Measurements from ENCODE around the gene NDUFV3.
A peak's percentile ranks its signal among the peaks of the same experiment; 100 is the strongest.
"Not testable (repeated sequence)": the region's sequence is repeated elsewhere in the genome, so short reads cannot be mapped to it uniquely, and the experiment has no call there.

Gene NDUFV3

DNA sequence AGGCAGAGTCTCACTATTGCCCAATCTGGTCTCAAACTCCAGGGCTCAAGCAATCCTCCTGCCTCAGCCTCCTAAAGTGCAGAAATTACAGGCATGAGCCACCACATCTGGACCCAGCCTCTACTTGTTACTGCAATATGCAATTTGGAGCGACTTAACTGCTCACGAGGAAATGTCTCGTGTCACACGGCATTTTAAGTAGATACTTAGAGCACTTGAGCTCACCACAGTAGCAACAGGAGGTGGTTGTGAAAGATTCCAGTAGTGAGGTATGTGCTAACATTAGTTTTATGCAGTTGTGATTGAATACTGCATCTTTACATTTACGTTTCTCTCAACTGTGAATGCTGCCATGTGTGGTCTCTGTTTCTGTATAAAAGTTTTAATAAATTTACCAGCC, 5.8 kb upstream of the NDUFV3 start:
- DNase-seq (ENCODE audit: low read depth, low spot score), result no peak

DNA sequence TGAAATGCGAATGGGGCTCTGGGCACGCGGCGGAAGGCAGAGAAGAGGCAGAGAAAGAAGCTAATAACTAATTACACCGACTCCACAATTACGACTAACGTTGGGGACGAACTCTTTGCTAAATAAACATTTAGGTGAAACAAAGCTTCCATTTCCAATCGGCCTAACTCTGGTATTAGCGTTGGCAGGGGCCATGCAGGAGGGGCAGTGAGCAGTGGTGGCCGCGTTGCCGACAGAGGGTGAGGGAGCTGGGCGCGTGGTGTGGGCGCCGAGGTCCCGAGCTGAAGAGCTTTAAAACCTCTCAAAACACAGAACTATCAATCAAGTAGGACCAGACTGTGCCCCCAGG, 553 bp upstream of the NDUFV3 start:
- DNase-seq (ENCODE audit: low read depth, low spot score), result no peak

DNA sequence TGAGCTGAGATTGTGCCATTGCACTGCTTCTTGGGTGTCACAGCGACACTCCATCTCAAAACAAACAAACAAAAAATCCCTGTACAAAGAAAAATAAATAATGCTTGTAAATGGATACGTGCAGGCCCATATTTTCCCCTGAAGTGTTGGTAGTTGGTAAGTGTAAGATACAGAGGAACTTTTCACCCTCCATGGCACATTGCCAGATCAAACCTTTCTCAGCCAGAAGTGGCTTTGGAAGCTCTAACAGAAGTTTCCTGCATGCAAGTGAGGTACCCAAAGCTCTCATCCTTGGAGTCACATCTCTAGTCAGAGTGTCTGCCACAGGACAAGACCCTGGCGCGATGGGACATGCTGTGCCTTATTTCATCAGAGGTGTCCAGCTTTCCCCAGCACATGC, 7.3 kb downstream of the NDUFV3 start:
- DNase-seq (ENCODE audit: low read depth, low spot score), result no peak

DNA sequence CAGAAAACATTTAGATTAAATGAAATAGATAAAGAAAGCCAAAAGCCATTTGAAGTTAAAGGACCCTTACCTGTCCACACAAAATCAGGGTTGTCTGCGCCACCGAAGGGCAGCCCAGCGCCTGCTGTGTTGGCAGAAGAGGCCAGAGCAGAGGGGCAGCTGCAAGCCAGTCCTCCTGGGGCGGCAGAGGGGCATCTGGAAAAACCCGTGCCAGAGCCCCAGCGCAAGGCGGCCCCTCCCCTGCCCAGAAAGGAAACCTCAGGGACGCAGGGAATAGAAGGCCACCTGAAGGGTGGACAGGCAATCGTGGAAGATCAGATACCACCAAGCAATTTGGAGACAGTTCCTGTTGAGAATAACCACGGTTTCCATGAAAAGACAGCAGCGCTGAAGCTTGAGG, 10.7 kb downstream of the NDUFV3 start:
- no peak for DNase-seq (ENCODE audit: low read depth, low spot score)

DNA sequence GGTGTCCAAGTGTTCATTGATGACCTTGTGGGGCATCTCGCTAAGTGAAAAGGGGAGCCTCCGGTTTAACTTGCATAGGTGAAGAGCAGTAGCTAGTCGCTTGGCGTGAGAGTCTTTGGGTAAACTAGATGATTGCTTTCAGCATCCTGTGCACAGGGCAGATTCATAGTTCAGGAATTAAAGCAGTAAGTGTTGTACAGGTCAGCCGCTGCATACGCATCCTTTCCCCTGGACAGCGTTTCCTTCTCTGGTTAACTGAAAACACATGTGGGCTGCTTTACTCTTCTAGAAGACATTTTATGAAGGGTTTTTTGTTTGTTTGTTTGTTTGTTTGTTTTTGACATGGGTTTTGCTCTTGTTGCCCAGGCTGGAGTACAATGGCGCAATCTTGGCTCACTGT, 12.1 kb downstream of the NDUFV3 start:
- no peak for DNase-seq (ENCODE audit: low read depth, low spot score)

DNA sequence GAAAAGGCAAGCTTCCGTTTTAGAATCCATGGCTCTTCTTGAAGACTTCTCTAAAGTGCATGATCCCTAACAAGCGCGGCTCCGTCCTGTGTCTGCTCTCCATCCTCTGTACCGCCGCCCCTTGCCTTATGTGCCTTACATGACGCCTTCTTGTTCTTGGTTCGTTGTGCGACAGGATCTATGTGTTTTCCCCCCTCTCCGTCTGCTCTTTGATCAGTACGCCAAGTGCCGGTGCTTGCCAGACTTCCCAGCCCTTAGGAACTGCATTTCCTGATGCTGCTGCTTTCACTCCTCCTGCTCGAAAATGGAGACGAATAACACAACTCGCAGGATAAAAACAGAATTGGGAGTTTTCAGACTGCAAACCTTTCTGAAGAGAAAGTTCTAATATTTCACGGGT, 13.1 kb downstream of the NDUFV3 start:
- no peak for DNase-seq (ENCODE audit: low read depth, low spot score)

DNA sequence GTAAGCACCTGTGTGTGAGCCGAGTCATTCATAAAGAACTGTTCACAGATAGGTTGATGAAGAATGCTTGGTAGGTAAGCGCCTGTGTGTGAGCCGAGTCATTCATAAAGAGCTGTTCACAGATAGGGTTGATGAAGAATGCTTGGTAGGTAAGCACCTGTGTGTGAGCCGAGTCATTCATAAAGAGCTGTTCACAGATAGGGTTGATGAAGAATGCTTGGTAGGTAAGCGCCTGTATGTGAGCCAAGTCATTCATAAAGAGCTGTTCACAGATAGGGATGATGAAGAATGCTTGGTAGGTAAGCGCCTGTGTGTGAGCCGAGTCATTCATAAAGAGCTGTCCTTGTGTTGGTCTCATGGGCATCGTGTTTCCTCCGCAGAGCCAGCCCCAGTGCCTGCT, 15.4 kb downstream of the NDUFV3 start:
- DNase-seq (ENCODE audit: low read depth, low spot score), result not testable (repeated sequence)

DNA sequence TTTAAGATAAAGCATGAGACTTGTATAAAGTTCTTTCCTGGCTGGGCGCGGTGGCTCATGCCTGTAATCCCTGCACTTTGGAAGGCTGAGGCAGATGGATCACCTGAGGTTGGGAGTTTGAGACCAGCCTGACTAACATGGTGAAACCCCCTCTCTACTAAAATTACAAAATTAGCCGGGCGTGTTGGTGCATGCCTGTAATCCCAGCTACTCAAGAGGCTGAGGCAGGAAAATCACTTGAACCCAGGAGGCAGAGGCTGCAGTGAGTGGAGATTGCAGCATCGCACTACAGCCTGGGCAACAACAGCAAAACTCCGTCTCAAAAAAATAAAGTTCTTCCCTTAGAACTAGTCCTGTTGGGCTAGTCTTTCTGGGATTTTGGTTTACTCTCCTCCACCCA, 18.8 kb downstream of the NDUFV3 start:
- DNase-seq (ENCODE audit: low read depth, low spot score), result not testable (repeated sequence)

DNA sequence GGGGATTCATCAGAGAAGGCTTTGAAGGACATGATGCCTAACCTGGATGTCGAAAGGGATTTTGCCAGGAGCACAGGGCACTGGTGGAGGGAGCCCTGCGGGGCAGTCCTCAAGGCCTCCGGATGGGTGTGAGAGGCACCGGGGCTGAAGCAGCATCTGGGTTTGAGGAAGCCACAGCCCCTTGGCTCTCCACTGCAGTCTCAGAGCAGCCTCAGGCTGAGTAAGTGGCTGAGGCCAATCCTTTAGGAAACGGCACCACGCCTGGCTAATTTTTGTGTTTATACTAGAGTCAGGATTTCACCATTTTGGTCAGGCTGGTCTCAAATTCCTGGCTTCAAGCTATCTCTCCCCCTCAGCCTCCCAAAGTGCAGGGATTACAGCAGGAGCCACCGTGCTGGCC, 20.4 kb downstream of the NDUFV3 start:
- DNase-seq (ENCODE audit: low read depth, low spot score), result no peak

DNA sequence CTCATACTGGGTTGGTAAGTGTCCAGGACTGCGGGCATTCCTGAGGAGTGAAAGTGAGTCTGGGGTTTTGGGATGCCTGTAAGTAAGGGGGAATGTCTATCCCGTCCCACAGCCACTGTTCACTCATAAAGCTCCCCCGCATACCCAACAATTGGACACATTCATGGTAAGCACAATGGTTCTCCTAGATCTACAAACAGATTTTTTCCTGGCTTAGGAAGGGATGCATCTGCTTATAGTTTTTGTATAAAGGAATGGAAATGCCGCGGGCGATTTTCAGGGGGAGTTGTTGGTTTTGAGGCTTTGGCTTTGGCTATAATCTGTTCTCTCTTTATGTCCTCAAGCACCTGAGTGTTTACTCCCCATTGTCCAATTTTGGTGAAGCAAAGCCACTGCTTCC, 25.2 kb downstream of the NDUFV3 start:
- DNase-seq (ENCODE audit: low read depth, low spot score), result no peak

DNA sequence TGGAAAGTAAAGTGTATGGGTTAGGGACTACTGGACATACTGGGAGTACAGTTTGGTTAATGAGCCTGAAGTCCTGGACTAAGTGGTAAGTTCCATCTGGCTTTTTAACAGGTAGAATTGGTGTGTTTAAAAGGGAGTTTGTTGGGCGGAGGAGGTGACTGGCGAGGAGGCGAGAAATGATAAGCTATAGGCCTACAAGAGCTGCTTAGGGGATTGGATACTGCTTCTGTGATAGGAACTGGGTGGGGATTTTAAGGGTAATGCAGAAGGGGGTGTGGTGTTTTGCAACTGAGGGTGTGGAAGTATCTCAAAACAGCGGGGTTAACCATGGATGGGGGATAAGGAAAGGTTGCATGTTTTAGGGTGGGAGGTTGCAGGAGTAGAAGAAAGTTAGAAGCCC, 28.8 kb downstream of the NDUFV3 start:
- DNase-seq (ENCODE audit: low read depth, low spot score), result no peak

DNA sequence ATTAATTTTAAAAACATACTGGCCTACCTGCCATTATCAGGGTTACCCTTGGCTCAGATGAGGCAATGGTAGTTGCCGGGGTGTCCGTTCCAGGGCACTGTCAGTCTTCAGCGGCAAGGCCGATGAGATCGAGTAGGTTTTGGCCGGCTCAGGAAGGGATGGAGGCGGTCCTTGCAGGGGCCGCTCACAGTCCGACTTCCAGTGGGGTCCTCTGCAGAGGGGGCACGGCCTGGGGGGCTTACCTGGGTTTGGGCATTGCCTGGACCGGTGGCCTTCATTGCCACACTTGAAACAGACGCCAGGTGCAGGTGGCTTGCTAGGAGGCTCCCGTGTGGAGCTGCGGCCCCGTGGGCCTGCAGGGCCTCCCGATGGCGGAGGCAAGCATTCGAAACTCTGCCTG, 29.8 kb downstream of the NDUFV3 start:
- no peak for DNase-seq (ENCODE audit: low read depth, low spot score)

DNA sequence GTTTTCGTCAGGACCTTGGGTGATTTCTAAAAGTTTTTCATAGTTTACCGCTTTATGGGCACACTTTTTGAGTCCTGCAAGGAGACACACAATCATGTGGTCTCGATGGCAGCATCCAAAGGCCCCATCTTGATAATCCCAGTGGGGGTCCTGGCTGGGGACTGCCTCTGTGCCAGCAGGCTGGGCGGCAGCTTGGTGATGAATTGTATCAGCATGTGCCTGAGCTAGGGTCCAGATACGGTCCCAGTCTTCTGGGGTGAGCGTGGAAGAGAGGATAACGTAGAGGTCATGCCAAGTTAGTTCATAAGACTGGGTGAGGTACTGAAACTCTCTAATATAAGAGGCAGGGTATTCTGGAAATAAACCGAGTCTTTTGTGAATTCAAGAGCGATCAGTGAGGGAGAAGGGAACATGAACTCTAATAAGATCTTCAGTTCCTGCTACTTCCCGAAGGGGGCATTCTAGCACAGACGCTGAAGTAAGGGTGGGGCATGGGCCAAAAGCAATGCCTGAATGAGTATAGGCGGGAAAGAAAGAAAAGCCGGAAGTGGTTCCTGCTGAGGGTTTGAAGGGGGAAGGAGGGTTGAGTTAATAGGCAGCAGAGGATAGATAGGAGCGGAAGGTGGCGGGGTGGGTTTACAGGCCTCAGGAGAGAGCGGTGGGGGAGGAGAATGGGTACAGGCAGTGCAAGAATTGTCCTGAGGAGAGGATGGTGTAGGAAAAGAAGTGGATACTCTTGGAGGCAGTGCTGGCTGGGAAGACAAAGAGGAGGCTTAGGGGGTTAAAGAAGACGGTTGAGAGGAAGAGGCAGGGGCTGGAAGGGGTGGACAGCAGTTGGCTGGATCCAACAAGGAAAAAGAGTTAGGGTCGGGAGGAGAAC, 30.7 kb downstream of the NDUFV3 start:
- peak; percentile 68 for DNase-seq (ENCODE audit: low read depth, low spot score)

DNA sequence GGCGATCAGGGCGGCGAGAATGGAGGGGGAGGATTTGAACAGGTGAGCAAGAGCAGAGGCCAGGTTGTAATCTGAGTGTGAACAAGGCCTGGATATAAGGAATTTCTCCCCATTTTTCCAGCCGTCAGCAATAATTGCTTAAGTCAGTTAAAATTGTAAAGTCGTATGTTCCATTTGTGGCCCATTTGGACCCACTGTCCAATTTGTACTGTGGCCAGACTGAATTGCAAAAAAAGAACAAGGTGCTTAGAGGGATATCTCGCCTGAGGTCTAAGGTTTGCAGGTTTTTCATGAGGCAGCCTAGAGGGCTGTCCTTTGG, 31.3 kb downstream of the NDUFV3 start:
- no peak for DNase-seq (ENCODE audit: low read depth, low spot score)

DNA sequence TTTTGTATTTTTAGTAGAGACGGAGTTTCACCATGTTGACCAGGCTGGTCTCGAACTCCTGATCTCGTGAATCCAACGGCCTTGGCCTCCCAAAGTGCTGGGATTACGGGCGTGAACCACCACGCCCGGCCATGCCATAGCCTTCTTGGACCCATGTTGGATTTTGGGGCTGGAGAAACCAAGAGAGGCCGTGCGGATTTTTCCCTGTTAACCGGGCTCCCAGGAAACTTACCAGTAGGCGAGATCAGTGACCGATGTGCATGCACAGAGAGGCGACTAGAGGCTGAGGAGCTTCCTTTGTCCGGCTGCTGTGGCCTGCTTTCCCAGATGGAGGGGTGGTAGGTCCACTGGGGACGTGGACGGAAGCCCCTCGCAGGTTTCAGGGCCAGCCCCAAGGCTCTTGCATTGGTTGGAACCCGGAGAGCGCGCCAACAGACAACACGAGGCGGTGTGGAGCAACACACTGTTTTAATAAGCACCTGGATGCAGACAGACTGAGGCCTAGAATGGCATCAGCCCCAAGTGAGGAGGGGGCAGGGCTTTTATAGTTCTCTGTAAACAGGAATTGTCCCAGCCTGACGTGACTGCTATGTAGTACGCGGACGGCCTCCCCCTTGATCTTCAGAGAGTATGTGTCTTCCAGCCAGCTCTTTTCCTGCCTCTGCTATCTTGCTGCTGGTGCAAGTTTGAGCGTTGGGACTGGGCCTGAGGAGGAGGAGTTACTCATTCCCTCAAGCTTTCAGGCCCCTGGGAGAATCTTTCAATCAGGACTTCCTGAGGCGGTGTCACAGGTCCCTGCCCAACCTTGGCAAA, 32.2 kb downstream of the NDUFV3 start, which contains the start of gene ERVH48-1:
Gene ERVH48-1 (minus strand): TSS at position 517 of the 813 bp plus-strand sequence. CDS start 6,624 bp downstream, outside the sequence.
- no peak for DNase-seq (ENCODE audit: low read depth, low spot score)

DNA sequence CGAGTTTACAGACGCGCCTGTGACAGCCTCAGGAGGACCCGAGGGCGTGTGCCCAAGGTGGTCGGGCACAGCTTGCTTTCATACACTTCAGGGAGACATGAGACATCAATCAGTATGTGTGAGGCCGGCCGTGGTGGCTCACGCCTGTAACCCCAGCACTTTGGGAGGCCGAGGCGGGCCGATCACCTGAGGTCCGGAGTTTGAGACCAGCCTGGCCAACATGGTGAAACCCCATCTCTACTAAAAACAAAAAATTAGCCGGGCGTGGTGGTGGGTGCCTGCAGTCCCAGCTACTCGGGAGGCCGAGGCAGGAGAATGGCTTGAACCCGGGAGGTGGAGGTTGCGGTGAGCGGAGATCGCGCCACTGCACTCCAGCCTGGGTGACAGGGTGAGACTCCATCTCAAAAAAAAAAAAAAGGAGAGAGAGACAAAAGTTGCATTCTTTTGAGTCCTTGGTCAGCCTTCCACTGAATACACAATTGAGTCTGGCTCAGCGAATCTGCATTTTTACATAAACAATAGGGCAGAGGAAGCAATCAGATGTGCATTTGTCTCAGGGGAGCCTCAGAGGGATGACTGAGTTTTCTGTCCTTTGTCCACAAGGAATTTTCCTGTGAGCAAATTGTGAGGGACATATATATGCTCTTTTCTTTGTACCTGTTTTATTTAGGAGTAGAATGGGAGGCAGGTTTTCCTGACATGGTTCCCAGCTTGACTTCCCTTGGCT, 34.5 kb downstream of the NDUFV3 start:
- DNase-seq (ENCODE audit: low read depth, low spot score), result not testable (repeated sequence)

DNA sequence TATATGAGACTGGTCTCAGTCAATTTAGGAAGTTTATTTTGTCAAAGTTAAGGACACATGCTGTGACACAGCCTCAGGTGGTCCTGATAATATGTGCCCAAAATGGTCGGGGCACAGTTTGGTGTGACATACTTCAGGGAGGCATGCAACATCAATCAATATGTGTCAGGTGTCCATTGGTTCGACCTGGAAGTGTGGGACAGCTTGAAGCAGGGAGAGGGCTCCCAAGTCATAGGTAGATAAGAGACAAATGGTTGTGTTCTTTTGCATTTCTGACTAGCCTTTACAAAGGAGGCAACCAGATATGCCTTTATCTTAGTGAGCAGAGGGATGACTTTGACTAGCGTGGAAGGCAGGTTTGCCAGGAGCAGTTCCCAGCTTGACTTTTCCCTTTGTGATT, 36.9 kb downstream of the NDUFV3 start:
- no peak for DNase-seq (ENCODE audit: low read depth, low spot score)

DNA sequence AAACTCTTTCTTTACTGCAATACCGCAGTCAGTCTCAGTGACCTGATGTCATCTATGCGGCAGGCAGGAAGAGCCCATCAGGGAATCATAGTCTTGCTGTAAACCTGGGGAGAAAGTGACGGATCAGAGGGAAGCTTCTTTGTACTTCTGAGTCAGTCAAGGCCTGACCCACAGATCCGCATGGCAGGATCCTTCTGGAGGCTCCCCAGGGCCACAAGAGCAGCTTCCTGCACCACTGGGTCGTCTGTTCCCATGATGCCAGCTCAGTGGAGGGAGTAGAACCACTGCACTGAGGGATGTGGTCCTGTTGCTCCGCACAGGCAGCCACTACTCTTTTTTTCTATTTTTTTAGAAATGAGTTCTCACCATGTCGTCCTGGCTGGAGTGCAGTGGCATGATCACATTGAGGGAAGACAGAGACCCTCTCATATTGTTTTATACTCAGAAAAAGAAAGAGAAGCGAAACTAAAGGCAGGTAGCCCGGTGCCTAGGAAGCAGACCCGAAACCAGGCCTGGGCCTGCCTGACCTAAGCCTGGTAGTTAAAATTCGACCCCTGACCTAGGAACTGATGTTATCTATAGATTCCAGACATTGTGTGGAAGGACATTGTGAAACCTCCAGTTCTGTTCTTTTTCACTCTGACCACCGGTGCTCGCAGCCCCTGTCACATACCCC, 38.6 kb downstream of the NDUFV3 start:
- DNase-seq (ENCODE audit: low read depth, low spot score), result no peak

DNA sequence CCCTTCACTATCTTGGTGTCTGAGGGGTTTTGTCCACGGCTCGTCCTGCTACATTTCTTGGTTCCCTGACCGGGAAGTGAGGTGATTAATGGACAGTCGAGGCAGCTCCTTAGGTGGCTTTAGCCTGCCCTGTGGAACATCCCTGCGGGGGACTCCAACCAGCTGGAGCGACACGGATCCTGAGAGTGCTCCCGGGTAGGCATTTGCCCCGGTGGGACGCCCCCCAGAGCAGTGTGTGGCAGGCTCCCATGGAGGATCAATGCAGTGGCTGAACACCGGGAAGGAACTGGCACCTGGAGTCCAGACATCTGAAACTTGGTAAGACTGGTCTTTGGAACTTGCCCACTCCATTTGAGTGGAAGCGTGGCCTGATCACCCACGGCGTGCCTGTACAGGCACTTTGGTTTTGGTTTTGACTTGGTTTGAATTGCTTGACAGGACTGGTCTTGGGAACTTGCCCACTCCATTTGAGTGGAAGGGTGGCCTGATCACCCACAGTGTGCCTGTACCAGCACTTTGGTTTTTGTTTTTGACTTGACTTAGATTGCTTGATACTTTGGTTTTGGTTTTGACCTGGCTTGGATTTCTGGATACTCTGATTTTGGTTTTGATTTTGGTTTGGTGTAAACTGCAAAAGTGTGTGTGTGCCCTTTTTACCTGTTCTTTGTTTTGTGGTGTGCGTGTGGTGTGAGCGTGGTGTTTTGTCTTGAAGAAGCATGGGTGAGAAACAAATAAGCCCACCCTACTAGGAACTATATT, 39.4 kb downstream of the NDUFV3 start:
- not testable (repeated sequence) for DNase-seq (ENCODE audit: low read depth, low spot score)

DNA sequence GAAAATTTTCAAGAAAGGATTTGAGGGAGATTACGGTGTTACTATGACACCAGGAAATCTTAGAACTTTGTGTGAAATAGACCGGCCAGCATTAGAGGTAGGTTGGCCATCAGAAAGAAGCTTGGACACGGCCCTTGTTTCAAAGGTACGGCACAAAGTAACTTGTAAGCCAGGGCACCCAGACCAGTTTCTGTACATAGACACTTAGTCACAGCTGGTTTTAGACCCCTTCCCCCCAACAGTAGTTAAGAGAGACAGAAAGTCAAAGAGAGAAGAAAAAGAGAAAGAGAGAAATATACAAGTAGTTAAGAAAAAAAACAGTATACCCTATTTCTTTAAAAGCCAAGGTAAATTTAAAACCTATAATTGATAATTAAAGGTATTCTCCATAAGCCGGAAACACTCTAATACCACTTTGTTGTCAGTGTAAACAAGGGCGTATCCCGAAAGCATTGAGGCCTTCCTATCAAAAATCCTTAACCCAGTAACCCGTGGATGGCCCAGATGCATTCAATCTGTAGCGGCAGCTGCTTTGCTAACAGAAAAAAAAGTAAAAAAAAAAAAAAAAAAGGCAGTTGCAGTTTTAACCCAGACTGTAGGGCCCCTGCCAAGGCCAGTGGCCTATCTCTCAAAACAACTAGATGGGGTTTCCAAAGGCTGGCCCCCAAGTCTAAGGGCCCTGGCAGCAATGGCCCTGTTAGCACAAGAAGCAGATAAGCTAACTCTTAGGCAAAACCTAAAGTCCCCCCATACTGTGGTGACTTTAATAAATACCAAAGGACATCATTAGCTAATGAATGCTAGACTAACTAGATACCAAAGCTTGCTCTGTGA, 40.2 kb downstream of the NDUFV3 start:
- DNase-seq (ENCODE audit: low read depth, low spot score), result not testable (repeated sequence)

Data from smooth muscle cell of the brain vasculature (primary cell).